ENCODE results near the gene GRIK3. TPM values are rescaled to one million over a fixed set of nuclear protein-coding genes. Genes with fewer than 3 reads are reported as not detected.

GRIK3 gene
- total and polyA plus RNA-seq, 8 donors: under 0.01 to 4.9 (median 0.46) TPM; not detected in 1

DNA sequence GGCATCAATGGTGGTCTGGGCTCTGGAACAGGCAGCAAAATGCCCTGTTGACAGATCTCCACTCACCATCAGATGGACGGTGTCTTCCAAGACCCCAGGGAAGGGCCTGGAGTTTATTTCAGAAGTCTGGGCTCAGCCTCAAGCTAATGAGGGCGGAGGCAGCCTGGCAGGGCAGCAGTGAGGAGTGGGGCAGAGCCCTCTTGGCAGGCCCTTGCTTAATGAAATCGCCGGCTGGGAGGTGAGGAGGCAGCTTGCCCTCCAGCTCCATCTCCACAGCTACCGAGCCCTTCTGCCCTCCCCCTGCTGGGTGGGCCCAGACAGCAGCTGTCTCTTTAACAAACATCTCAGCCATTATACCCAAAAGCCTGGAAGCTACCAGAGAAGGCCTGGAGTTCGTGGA is 22.0 kb upstream of the GRIK3 start:
- TF ChIP-seq, protein P1, sequence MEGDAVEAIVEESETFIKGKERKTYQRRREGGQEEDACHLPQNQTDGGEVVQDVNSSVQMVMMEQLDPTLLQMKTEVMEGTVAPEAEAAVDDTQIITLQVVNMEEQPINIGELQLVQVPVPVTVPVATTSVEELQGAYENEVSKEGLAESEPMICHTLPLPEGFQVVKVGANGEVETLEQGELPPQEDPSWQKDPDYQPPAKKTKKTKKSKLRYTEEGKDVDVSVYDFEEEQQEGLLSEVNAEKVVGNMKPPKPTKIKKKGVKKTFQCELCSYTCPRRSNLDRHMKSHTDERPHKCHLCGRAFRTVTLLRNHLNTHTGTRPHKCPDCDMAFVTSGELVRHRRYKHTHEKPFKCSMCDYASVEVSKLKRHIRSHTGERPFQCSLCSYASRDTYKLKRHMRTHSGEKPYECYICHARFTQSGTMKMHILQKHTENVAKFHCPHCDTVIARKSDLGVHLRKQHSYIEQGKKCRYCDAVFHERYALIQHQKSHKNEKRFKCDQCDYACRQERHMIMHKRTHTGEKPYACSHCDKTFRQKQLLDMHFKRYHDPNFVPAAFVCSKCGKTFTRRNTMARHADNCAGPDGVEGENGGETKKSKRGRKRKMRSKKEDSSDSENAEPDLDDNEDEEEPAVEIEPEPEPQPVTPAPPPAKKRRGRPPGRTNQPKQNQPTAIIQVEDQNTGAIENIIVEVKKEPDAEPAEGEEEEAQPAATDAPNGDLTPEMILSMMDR (IDR thresholded peaks at IDR 0.05): no peak
- TF ChIP-seq EP300 (IDR thresholded peaks at IDR 0.05) (no peak), POLR2AphosphoS5 (IDR thresholded peaks at IDR 0.05) (no peak), POLR2A (IDR thresholded peaks at IDR 0.05) (no peak)
- WGBS, 5 donors: 28 to 32% (median 31%) methylated on average over 3 to 6 of the region's 6 CpGs
- intact Hi-C loops (cut with DNase I; ENCODE audit: low total_unique reads): no loop called here

DNA sequence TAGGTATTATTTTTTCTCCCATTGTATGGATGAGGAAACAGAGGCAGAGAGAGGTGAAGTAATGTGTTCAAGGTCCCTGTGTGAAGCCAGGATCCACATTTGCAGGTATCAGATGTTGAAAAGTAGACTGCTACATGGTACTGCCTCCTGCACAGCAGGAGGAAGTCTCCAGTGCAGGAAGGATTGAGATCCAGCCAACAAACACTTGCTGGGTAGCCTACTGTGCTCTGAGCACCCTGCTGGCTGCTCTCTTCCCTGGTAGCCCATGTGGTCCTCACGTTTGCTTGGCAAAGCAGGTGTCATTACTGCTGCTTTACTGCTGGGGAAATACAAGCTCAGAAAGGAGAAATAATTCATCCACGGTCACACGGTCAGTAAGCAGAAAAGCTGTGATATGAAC is 21.3 kb upstream of the GRIK3 start:
- Histone ChIP-seq H3K27me3 (peaks cover 0 to 17% (median 0%) of the 10 kb centered on the region in 3 donors), H3K4me1 (no peaks in the 10 kb centered on the region), H3K4me3 (no peak overlapping the region), H3K36me3 (no peaks in the 10 kb centered on the region), H3K27ac (no peak overlapping the region), H3K9me3 (no peaks in the 10 kb centered on the region)
- WGBS, 5 donors: 51 to 63% (median 60%) methylated on average over 3 of the region's 3 CpGs
- TF ChIP-seq, protein P1 (IDR thresholded peaks at IDR 0.05): no peak
- TF ChIP-seq POLR2AphosphoS5 (IDR thresholded peaks at IDR 0.05): no peak
- no peak for TF ChIP-seq EP300 (IDR thresholded peaks at IDR 0.05)
- no peak for TF ChIP-seq POLR2A (IDR thresholded peaks at IDR 0.05)
- no peak for DNase-seq
- intact Hi-C loops (cut with DNase I; ENCODE audit: low total_unique reads): no loop called here

More for the DNA sequence above, 22.0 kb upstream of the GRIK3 start:
- peak in 1 of 2 donors; percentile 46 for DNase-seq
- no peaks in the 10 kb centered on the region for H3K4me1 ChIP-seq
- no peak overlapping the region for H3K27ac ChIP-seq
- no peak overlapping the region for H3K4me3 ChIP-seq
- no peaks in the 10 kb centered on the region for H3K36me3 ChIP-seq
- H3K27me3 ChIP-seq: peaks cover 0 to 10% (median 0%) of the 10 kb centered on the region in 3 donors
- H3K9me3 ChIP-seq: no peaks in the 10 kb centered on the region

DNA sequence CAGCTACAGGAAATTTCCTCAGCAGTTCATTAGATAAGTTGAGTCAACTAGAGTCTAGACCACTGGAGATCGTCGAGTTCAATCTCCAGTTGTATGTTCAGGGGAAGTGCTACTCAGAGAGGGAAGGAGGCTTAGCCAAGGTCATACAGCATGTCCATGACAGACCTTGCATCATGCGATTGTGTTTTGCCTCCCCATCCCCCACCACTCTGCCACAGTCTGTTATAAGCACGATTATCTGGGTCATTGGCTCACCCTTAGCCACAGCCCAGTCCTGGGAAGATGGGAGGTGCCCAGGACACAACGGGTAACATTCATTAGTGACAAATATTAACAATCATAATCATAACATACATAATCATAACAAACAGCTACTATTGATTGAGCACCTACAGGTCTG is 18.9 kb upstream of the GRIK3 start:
- H3K36me3 ChIP-seq: no peaks in the 10 kb centered on the region
- TF ChIP-seq POLR2AphosphoS5 (IDR thresholded peaks at IDR 0.05) (no peak), EP300 (IDR thresholded peaks at IDR 0.05) (no peak), POLR2A (IDR thresholded peaks at IDR 0.05) (no peak)
- TF ChIP-seq, protein P1 (IDR thresholded peaks at IDR 0.05): no peak
- H3K27ac ChIP-seq: no peak overlapping the region
- no peak for DNase-seq
- WGBS, 5 donors: 70 to 79% (median 73%) methylated on average over 5 of the region's 5 CpGs
- peaks cover 0 to 36% (median 0%) of the 10 kb centered on the region in 3 donors for H3K27me3 ChIP-seq
- H3K4me1 ChIP-seq: no peaks in the 10 kb centered on the region
- no peaks in the 10 kb centered on the region for H3K9me3 ChIP-seq
- intact Hi-C loops (cut with DNase I; ENCODE audit: low total_unique reads): no loop called here
- H3K4me3 ChIP-seq: no peak overlapping the region

DNA sequence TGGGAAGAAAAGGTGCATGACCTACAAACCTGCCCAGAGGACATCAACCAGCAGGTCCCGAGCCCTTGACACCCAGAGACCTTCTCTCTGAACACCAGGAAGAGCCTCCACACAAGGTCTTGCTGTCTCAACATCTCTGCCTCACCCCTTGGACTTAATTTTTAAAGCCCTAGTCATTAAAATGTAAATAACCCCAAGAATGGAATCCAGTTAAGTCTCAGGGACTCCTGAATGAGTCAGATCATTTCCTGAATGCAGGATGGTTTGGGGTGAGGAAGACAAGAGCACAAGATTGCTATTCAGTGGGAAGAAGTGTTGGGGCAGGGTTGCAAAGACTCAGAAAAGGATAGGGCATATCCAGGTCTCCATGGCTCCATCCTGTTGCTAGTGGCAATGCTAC is 17.8 kb upstream of the GRIK3 start:
- H3K27me3 ChIP-seq: peaks cover 0 to 47% (median 6%) of the 10 kb centered on the region in 3 donors
- H3K4me3 ChIP-seq: no peak overlapping the region
- no peaks in the 10 kb centered on the region for H3K36me3 ChIP-seq
- H3K4me1 ChIP-seq: no peaks in the 10 kb centered on the region
- H3K27ac ChIP-seq: no peak overlapping the region
- WGBS, 5 donors: 50 to 79% (median 71%) methylated on average over 1 of the region's 1 CpG
- intact Hi-C loops (cut with DNase I; ENCODE audit: low total_unique reads): no loop called here
- TF ChIP-seq POLR2A (IDR thresholded peaks at IDR 0.05) (no peak), POLR2AphosphoS5 (IDR thresholded peaks at IDR 0.05) (no peak), EP300 (IDR thresholded peaks at IDR 0.05) (no peak)
- TF ChIP-seq, protein P1 (IDR thresholded peaks at IDR 0.05): no peak
- no peak for DNase-seq
- no peaks in the 10 kb centered on the region for H3K9me3 ChIP-seq

All from stomach (tissue), 9 donors.